Right atrium auricular region (tissue), 2 donors: Measurements from ENCODE around the gene SLC34A2. TPM values are rescaled to one million over a fixed set of nuclear protein-coding genes. Genes with fewer than 3 reads are reported as not detected.

Experiments used
- DNase-seq: peaks from one replicate; pipeline ENCODE4 v3.0.0-alpha.2; 2019; ENCODE audit warnings: low spot score
- H3K27ac ChIP-seq, 2 donors: fragments of 200-600 bp; sonication (generic); 1 replicate in 1 of 2; 2 replicates in 1 of 2; pipeline ENCODE4 v1.5.1; 2016 to 2019
- H3K27me3 ChIP-seq, 2 donors: fragments of 200-600 bp; sonication (generic); one replicate each; pipeline versions ENCODE4 v1.5.1 to v1.6.0; 2017 to 2019
- H3K36me3 ChIP-seq: fragments of 200-600 bp; sonication (generic); one replicate; pipeline ENCODE4 v1.5.1; 2016
- H3K4me1 ChIP-seq, 2 donors: fragments of 200-600 bp; sonication (generic); one replicate each; pipeline versions ENCODE4 v1.5.1 to v1.6.0; 2017 to 2019
- H3K4me3 ChIP-seq, 2 donors: fragments of 200-600 bp; sonication (generic); 1 replicate in 1 of 2; 2 replicates in 1 of 2; pipeline ENCODE4 v1.5.1; 2017 to 2019; ENCODE audit warnings: mild to moderate bottlenecking in 1 of 2, moderate library complexity in 1 of 2
- H3K9me3 ChIP-seq, 2 donors: fragments of 200-600 bp; sonication (generic); one replicate each; pipeline ENCODE4 v1.5.1; 2019
- total RNA-seq, 2 donors: library from RNA; depleted of rRNA; stranded (reverse); fragments of >200 nt; gene quantifications; one replicate each; pipeline ENCODE4 v1.1.0, GENCODE V29; 2016
- TF ChIP-seq, protein P1 (sequence below), 2 donors: fragments of 200-600 bp; sonication (generic); IDR thresholded peaks; one replicate each; pipeline ENCODE4 v1.5.1; 2019; ENCODE audit warnings: antibody characterized with exemption in 2 of 2

Gene SLC34A2
- total RNA-seq, 2 donors from 2014 or later = not detected

DNA sequence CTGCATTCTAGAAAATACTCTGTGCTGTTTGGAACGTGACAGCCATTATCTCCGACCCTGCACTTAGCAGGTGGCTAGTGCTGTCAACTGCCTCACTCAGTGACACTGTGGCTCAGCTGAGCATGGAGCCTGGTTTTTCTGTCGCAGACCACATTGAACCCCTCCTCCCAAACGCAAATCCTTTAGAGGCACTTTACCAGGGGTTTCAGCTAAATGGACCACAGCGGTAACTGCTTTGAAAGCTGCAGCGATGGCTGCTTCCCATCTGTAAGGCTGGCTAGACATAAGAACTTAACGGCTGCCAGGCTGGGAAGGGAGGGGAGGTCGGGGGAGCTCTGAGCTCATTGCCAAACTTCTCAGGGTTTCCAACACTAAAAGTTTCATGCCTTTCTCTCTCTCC lies 8.1 kb downstream of the SLC34A2 start:
- TF ChIP-seq, protein P1, sequence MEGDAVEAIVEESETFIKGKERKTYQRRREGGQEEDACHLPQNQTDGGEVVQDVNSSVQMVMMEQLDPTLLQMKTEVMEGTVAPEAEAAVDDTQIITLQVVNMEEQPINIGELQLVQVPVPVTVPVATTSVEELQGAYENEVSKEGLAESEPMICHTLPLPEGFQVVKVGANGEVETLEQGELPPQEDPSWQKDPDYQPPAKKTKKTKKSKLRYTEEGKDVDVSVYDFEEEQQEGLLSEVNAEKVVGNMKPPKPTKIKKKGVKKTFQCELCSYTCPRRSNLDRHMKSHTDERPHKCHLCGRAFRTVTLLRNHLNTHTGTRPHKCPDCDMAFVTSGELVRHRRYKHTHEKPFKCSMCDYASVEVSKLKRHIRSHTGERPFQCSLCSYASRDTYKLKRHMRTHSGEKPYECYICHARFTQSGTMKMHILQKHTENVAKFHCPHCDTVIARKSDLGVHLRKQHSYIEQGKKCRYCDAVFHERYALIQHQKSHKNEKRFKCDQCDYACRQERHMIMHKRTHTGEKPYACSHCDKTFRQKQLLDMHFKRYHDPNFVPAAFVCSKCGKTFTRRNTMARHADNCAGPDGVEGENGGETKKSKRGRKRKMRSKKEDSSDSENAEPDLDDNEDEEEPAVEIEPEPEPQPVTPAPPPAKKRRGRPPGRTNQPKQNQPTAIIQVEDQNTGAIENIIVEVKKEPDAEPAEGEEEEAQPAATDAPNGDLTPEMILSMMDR (IDR thresholded peaks at IDR 0.05) = no peak
- Histone ChIP-seq H3K4me3 (no peak overlapping the region), H3K9me3 (no peaks in the 10 kb centered on the region), H3K36me3 (no peaks in the 10 kb centered on the region), H3K4me1 (no peaks in the 10 kb centered on the region), H3K27me3 (no peaks in the 10 kb centered on the region), H3K27ac (no peak overlapping the region)
- DNase-seq = no peak

DNA sequence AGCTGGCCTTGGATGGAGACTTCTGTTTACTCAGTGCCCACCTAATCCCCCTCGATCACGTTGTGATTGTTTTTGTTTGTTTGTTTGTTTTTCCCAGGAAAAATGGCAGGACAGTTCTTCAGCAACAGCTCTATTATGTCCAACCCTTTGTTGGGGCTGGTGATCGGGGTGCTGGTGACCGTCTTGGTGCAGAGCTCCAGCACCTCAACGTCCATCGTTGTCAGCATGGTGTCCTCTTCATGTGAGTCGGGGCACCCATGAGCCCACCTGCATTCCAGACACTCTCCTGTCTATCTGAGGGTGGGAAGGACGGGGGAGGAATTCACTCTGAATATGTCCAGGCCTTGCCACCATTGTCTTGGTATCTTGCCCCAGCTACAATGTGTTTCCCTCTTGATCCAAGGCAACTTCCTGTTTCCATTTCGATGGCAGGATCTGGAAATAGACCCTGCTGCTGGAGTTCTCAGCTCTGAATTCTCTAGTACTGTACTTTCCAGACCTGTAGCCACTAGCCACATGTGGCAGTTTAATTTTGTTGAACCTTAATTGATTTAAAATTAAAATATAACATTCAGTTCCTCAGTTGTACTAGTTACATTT lies 10.5 kb downstream of the SLC34A2 start:
- no peaks in the 10 kb centered on the region for H3K36me3 ChIP-seq
- TF ChIP-seq, protein P1 (IDR thresholded peaks at IDR 0.05) = no peak
- no peak overlapping the region for H3K4me3 ChIP-seq
- no peak overlapping the region for H3K27ac ChIP-seq
- H3K4me1 ChIP-seq = no peaks in the 10 kb centered on the region
- no peaks in the 10 kb centered on the region for H3K9me3 ChIP-seq
- H3K27me3 ChIP-seq = no peaks in the 10 kb centered on the region
- DNase-seq = no peak

DNA sequence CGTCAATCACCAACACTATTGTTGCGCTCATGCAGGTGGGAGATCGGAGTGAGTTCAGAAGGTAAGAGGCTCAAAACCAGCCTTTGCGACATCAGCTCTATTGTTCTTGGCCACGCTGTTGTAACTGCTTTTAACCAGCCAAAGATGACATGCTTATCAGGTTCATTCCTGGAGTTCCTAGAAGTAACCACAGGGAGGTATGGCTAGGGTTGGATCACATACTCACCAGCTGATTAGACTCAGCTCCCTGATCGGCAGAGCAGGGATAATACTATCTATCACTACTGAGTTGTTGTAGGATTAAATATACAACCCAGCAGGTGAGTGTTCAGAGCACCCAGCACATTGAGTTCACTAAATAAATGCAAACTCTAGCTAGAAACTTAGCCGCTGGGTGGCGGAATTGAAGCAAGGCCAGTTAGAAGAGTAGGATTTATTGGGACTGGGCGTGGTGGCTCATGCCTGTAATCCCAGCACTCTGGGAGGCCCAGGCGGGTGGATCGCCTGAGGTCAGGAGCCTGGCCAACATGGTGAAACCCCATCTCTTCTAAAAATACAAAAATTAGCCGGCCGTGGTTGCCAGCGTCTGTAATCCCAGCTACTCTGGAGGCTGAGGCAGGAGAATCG lies 12.4 kb downstream of the SLC34A2 start:
- Histone ChIP-seq H3K4me3 (no peak overlapping the region), H3K27me3 (no peaks in the 10 kb centered on the region), H3K27ac (no peak overlapping the region), H3K36me3 (no peaks in the 10 kb centered on the region), H3K9me3 (no peaks in the 10 kb centered on the region), H3K4me1 (no peaks in the 10 kb centered on the region)
- TF ChIP-seq, protein P1 (IDR thresholded peaks at IDR 0.05) = no peak
- DNase-seq = no peak

DNA sequence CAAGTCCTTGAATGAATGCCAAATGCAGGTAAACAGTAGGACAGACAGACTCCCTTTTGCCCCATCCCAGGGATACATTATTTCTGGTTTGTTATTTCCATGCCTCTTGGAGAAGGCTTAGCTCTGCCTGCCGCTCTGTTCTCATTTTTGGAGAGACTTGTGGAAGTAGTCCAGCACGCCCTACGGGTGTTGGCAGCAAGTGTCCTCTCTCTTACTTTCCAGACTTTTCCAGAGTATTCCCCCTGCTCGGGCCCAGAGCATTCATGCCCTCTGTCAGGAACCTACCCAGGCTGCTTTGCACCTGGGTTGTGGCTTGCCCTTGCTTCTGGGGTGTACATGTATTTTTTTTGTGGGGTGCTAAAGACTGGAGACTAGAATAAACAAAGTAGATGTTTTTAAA lies 15.3 kb downstream of the SLC34A2 start:
- Histone ChIP-seq H3K27ac (no peak overlapping the region), H3K4me3 (no peak overlapping the region), H3K4me1 (no peaks in the 10 kb centered on the region), H3K36me3 (no peaks in the 10 kb centered on the region), H3K27me3 (no peaks in the 10 kb centered on the region), H3K9me3 (no peaks in the 10 kb centered on the region)
- TF ChIP-seq, protein P1 (IDR thresholded peaks at IDR 0.05) = no peak
- DNase-seq = no peak

DNA sequence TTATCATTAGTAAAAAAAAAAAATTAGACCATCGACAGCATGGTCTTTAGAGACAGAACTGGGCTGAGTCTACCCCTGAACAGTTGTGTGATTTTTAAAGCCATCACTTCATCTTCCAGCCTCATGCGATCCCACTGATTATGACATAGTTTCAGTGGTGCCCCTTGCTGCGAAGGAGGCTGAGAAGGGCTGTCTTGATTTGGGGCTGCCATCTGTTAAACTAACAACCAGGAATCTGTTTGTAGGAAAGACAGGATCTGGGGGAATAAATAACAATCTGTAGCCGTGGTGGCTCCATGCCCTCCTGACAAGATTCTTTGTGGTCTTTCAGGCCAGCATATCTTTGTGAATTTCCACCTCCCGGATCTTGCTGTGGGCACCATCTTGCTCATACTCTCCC lies 17.1 kb downstream of the SLC34A2 start:
- Histone ChIP-seq H3K4me3 (no peak overlapping the region), H3K27me3 (no peaks in the 10 kb centered on the region), H3K27ac (no peak overlapping the region), H3K4me1 (no peaks in the 10 kb centered on the region), H3K9me3 (no peaks in the 10 kb centered on the region), H3K36me3 (no peaks in the 10 kb centered on the region)
- DNase-seq = no peak
- TF ChIP-seq, protein P1 (IDR thresholded peaks at IDR 0.05) = no peak

DNA sequence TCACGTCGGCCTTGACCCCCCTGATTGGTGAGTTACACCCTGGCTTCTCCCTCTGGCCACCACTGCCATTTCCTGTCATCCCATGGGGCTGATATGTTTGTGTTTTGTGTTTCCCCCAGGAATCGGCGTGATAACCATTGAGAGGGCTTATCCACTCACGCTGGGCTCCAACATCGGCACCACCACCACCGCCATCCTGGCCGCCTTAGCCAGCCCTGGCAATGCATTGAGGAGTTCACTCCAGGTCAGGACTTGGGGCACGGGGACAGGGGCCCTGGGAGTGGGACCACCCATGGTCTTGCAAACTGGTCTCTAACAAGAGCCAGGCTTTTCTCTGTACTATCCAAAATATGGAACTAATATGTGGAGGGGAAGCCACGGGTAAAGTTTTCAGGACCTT lies 18.7 kb downstream of the SLC34A2 start:
- H3K27me3 ChIP-seq = no peaks in the 10 kb centered on the region
- H3K36me3 ChIP-seq = no peaks in the 10 kb centered on the region
- no peak for DNase-seq
- no peaks in the 10 kb centered on the region for H3K9me3 ChIP-seq
- no peak overlapping the region for H3K4me3 ChIP-seq
- no peaks in the 10 kb centered on the region for H3K4me1 ChIP-seq
- no peak overlapping the region for H3K27ac ChIP-seq
- TF ChIP-seq, protein P1 (IDR thresholded peaks at IDR 0.05) = no peak
